Head of caudate nucleus (tissue), 42 donors: ENCODE data around the gene CCT5.
"Not testable (repeated sequence)": the region's sequence is repeated elsewhere in the genome, so short reads cannot be mapped to it uniquely, and the experiment has no call there.

Experiments
- DNase-seq, 42 donors: peaks; one replicate each; pipeline versions ENCODE4 v3.0.0 to v3.0.0-alpha.2; 2020 to 2021; ENCODE audit warnings: mixed read lengths in 7 of 42
- intact Hi-C: fragments of 100-400 bp; cut with DNase I; formaldehyde crosslinking; loops from one replicate; pipeline ENCODE4 v1.15.0; 2022

The CCT5 gene

DNA sequence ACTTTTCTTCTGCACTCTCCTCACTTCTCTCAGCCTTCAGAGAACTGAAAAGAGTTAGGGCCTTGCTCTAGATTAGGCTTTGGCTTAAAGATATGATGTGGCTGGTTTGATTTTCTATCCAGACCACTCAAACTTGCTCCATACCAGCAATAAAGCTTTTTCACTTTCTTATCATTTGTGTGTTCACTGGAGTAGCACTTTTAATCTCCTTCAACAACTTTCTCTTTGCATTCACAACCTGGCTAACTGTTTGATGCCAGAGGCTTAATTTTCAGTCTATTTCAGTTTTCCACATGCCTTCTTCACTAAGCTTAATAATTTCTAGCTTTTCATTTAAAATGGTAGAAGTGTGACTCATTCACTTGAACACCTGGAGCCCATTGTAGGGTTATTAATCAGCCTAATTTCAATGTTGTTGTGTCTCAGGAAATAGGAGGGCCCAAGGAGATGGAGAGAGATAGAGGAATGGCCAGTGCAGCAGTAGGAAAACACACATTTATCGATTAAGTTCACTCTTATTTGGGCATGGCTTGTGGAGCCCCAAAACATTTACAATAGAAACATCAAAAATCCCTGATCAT lies 6.3 kb upstream of the CCT5 start:
- intact Hi-C loops = no loop called here
- DNase-seq = no peak

DNA sequence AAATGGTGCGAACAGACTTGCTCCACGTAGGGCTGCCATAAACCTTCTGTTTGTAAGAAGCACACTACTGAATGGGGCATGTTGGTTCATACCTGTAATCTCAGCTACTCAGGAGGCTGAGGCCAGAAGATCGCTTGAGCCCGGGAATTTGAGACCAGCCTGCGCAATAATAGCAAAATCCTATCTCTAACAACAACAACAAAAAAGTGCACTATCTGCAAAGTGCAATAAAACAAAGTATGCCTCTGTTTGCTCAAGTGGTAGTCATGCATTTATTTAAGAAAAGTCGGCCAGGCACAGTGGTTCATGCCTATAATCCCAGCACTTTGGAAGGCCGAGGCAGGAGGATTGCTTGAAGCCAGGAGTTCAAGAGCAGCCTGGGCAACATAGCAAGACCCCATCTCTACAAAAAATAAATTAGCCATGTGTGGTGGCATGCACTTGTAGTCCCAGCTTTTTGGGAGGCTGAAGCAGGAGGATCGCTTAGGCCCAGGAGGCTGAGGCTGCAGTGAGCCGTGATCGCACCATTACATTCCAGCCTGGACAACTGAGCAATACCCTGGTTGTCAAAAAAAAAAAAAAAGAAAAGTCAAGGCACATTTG lies 5.6 kb upstream of the CCT5 start:
- intact Hi-C loops = no loop called here
- no peak for DNase-seq

- intact Hi-C loops = no loop called here
- no peak for DNase-seq
Observed at GRCh38 chr5:10246761-10247160, 3.3 kb upstream of the CCT5 start.

DNA sequence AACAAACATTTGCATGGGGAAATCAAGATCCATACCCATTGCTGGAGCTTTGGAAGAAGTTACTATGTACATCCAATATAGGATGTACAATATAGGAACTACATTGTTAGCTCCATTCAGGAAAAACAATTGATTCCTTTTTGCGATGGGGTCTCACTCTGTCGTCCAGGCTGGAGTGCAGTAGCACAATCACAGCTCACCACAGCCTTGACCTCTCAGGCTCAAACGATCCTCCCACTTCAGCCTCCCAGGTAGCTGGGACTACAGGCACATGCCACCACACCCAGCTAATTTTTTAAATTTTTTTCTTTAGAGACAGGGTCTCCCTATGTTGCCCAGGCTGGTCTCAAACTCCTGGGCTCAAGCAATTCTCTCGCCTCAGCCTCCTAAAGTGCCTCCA lies 2.9 kb upstream of the CCT5 start:
- intact Hi-C loops, DNase-seq: not testable (repeated sequence)

GRCh38 chr5:10248378-10249260 lies 1.5 kb upstream of the CCT5 start:
- intact Hi-C loops = no loop called here
- peak in 2 of 42 donors; percentile 21 to 40 for DNase-seq

GRCh38 chr5:10250806-10251276 lies 761 bp downstream of the CCT5 start:
- DNase-seq = no peak
- intact Hi-C loops = loop anchor here (2.0 kb wide), 1 partner anchor 102 kb away; the partner anchor contains the start of gene MARCHF6

GRCh38 chr5:10251405-10251804 lies 1.3 kb downstream of the CCT5 start:
- intact Hi-C loops = loop anchor here (2.0 kb wide), 1 partner anchor 101 kb away; the partner anchor contains the start of gene MARCHF6
- no peak for DNase-seq

DNA sequence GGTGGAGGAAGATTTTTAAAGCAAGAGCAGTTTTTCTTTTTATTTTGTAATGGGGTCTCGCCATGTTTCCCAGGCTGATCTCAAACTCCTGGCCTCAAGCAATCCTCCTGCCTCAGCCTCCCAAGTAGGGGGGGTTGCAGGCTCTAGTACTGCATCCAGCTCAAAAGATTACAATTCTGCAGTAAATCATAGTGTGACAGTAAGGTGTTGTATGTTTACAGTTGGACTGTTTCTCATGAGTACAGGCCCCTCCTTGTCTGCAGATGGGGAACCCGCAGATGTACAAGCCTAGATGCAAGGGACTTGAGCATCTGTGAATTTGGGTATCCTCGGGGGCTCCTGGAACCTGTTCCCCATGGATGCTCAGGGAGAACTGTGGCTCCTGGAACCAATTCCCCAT lies 3.3 kb downstream of the CCT5 start:
- intact Hi-C loops = no loop called here
- DNase-seq = no peak

DNA sequence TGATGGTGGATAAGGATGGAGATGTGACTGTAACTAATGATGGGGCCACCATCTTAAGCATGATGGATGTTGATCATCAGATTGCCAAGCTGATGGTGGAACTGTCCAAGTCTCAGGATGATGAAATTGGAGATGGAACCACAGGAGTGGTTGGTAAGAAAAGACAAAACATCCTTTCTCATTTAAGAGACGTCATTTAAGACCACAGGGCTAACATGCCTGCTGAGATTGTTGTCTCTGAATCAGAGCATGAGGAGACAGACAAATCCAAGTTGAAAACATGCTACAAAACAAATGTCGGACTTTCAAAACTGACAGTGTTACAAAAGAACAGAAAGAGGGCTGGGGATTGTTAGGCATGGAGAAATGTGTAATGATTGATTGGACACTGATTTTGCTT lies 4.6 kb downstream of the CCT5 start:
- intact Hi-C loops = no loop called here
- DNase-seq = no peak

DNA sequence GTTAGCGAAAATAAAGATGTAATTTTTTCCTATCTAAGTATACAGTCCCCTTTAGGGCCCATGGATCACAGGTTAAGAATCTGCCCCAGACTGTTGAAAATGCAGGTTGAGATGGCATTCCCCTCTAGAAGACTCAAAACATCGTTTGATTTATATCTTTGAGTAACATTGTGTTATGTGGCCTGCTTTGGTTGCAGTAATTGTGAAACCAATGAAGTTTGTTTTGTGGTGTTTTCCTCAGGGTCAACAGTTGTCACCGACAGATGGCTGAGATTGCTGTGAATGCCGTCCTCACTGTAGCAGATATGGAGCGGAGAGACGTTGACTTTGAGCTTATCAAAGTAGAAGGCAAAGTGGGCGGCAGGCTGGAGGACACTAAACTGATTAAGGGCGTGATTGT lies 7.8 kb downstream of the CCT5 start:
- intact Hi-C loops = no loop called here
- DNase-seq = no peak

DNA sequence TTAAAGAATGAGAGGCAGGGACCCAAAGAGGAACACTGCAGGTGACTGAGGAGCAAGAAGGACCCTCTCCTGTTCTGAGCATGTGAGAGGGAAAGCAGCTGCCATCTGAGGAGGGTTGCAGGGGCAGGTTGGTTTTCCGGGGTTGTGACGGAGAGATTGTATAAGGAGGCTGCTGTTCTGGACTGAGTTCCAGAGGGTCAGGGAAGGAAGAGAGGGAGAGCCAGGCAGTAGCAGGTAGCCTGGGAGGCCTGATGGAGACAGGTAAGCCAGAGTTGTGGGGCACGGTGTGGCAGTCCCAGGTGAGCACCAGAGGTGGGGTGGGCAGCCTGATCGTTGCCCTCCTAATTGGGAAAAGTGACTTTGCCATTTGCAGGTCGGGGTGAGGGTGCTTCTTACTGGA lies 9.8 kb downstream of the CCT5 start:
- intact Hi-C loops = no loop called here
- DNase-seq = no peak

DNA sequence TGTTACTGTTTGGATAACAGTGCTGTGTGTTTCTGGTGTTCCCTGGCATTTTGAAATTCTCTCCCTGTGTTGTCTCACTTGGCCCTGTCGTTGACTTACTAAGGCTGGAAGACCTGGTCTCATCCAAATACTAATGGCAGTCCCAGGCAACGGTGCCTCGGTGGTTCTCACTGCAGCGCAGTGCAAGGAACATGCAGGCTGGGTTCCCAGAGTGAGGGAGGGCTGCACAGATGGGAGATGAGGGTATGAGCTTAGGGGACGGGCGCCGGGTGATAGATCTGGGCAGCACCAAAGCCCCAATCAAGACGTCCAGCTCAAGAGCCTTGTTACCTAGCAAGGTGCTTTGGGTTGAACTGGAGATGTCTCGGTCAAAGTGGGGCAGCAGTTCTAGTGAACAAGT lies 11.0 kb downstream of the CCT5 start:
- intact Hi-C loops = no loop called here
- no peak for DNase-seq

- DNase-seq = peak in 36 of 42 donors; percentile 10 to 74 (median 42)
- intact Hi-C loops = no loop called here
Observed at GRCh38 chr5:10262121-10262774, 12.2 kb downstream of the CCT5 start.

DNA sequence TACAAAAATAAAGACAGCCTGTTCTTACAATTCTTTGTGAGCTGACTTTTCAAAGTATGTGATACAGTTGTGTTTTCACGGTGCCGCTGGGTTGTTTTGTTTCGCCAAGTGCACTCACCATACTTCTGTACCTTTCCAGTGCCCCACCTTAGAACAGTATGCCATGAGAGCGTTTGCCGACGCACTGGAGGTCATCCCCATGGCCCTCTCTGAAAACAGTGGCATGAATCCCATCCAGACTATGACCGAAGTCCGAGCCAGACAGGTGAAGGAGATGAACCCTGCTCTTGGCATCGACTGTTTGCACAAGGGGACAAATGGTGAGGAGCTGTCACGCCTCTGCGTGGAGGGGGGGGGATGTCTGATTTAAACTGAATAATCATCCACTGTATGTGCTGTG lies 12.9 kb downstream of the CCT5 start:
- no peak for DNase-seq
- intact Hi-C loops = no loop called here

GRCh38 chr5:10264604-10265003 lies 14.5 kb downstream of the CCT5 start:
- intact Hi-C loops = no loop called here
- no peak for DNase-seq

DNA sequence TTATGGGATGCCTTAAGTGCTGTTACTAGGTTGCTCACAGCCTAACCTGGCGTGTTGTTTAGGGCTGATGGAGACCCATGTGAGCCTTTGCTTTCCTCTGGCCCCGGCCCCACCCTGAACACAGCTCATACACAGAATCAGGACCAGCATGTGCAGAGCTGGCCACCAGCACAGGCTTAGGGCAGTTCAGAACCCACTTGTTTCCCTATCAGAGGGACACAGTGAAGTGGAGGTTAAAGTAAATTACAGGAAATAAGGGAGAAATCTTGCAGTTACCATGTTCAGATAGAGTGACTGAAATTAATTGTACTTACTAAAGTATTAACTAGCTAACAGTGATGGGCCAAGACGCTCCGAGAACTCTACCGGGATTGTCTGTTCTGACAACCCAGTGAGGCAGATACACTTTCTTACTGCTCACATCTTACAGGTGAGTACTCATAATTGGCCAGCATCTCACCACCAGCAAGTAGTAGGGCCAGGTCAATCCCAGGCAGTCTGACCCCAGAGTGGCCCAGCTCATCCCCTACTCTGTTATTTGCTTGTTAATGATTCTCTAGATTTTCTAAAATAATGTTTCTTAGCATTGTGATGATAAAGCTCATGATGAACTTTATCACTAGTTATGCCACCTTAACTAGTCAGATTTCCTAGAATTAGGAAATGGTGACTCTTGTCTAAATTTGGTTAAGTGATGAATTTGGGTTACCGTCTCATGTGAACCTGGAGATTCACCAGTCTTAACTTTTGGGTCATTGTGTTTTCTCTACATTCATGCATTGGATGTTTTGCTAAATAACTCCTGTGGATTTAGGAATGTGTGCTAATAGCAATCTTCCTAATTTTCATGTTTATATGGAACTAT lies 15.4 kb downstream of the CCT5 start:
- peak in 1 of 42 donors; percentile 20 for DNase-seq
- intact Hi-C loops = no loop called here

DNA sequence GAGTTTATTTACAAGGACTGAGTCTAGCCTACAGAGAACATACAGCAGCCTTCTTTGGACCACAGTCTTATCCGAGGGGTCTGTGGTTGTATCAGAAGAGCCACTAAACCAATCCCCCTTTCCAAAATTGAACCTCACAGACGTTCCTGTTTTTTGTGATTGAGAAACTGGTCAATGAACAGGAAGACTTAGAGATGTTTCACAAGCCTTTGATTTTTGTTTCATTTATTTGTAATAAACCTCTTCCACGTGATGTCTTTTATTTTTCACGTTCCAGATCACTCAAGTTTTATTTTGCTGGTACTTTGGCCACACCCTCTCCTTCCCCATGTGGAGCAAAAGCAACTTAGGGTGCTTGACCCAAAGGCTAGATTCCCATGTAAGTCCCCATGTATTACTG lies 16.1 kb downstream of the CCT5 start:
- intact Hi-C loops = no loop called here
- DNase-seq = no peak

GRCh38 chr5:10266839-10267238 lies 16.8 kb downstream of the CCT5 start:
- DNase-seq = peak in 1 of 42 donors; percentile 13
- intact Hi-C loops = no loop called here

DNA sequence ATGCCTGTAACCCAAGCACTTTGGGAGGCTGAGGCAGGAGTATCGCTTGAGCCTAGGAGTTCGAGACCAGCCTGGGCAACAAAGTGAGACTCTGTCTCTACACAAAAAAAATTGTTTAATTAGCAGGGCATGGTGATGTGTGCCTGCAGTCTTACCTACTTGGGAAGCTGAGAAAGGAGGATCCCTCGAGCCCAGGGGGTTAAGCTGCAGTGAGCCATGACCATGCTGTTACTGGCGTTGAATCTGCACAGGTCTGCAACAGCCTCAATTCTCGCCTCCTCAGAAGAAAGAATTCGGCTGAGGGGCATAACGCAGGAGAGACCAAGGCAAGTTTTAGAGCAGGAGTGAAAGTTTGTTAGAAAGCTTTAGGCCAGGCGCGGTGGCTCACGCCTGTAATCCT lies 18.0 kb downstream of the CCT5 start:
- peak in 1 of 42 donors; percentile 12 for DNase-seq

More for the DNA sequence above, 18.0 kb downstream of the CCT5 start:
- intact Hi-C loops = no loop called here
